Tibial nerve (tissue), 3 donors: ENCODE results near the gene LPO.

Experiments
- EP300 ChIP-seq, 2 donors: sonication (generic); formaldehyde crosslinking; IDR thresholded peaks; one replicate each; pipeline ENCODE4 v1.6.1; 2017; ENCODE audit warnings: antibody characterized with exemption in 2 of 2, mild to moderate bottlenecking in 1 of 2
- POLR2A ChIP-seq, 2 donors: fragments of 450-650 bp; IDR thresholded peaks; one replicate each; pipeline ENCODE4 v1.6.1; 2017; ENCODE audit warnings: antibody characterized with exemption in 2 of 2, mild to moderate bottlenecking in 2 of 2, moderate library complexity in 2 of 2

- TF ChIP-seq EP300 (IDR thresholded peaks at IDR 0.05) (no peak), POLR2A (IDR thresholded peaks at IDR 0.05) (no peak)
Observed at GRCh38 chr17:58305626-58306025, 67.2 kb downstream of the LPO start.
